HG03108 (cell line): Measurements from ENCODE around the gene CDC42BPG.
A peak's percentile ranks its signal among the peaks of the same experiment; 100 is the strongest.

Experiments
- ATAC-seq: cut with Tn5 transposase; IDR thresholded peaks from one replicate; pipeline ENCODE4 v1.9.1; 2021; ENCODE audit warnings: moderate library complexity; ENCODE audit not compliant: unreplicated experiment

The CDC42BPG gene

DNA sequence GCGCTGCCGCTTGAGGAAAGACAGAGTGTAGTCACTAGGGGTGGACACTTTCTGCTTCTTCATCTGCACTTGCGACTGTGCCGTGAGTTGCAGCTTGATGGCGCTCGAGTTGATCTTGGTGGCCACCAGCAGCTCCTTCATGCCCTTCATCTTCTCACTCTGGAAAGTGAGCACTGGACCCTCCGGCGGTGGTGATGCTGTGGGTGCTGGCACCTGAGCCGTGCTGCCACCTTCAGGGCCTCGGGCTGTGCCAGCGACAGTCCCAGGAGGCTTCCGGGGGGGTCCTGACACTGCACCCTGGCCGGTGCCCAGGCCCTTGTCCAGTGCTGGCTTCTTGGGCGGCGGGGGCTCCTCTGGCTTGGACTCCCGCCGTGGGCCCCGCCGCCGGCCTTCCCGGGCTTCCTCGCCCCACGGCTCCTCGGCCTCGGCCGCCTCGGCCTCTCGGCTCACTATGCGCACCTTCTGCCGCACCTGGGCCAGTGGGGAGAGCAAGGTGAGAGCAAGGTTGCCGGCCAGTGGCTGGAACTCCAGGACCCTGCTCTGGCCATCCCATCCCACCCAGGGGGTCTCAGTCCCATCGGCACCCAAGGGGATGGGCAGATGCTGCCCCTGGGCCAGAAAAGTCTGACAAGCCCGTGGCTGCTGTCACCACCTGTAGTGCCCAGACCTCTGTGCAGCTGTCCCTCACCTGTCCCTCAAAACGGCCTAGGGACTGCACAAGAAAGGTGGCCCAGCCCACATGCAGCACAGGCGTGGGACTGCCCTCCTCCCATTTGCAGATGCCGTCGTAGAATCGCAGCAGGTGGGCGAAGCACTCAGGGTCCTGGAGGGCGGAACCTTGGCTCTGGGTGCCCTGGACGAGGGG, 39.9 kb downstream of the CDC42BPG start:
- ATAC-seq: no peak

DNA sequence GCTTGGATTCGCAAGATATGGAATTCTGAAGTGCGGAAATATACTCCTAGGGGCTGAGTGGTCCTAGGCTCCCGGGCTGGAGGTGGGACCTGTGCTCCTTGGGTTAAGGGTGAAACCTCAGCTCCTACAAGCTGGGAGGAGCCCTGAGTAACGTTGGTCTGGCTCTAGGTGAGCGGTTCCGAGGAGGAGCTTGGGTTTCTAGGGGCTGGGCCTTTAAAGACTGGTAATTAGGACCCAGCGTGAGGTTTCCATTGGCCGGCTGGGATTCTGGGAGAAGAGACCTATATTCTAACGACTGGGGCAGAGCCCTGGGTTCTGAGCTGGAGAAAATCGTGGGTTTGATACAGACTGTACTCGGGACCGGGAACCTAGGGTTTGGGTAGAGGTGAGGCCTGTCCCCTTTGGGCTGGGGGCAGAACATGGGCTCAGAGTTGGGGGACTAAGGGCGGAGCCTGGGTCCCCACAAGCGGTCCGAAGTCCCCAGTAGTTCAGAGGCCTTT, 40.6 kb downstream of the CDC42BPG start:
- ATAC-seq: no peak

GRCh38 chr11:64803158-64803845, 41.2 kb downstream of the CDC42BPG start, which contains the start of gene MAP4K2:
Gene MAP4K2 (minus strand): TSS chr11:64803214. CDS start chr11:64803149, 65 bp downstream.
- peak; percentile 54 for ATAC-seq

GRCh38 chr11:64802370-64803157, 41.9 kb downstream of the CDC42BPG start:
- peak; percentile 2 for ATAC-seq

DNA sequence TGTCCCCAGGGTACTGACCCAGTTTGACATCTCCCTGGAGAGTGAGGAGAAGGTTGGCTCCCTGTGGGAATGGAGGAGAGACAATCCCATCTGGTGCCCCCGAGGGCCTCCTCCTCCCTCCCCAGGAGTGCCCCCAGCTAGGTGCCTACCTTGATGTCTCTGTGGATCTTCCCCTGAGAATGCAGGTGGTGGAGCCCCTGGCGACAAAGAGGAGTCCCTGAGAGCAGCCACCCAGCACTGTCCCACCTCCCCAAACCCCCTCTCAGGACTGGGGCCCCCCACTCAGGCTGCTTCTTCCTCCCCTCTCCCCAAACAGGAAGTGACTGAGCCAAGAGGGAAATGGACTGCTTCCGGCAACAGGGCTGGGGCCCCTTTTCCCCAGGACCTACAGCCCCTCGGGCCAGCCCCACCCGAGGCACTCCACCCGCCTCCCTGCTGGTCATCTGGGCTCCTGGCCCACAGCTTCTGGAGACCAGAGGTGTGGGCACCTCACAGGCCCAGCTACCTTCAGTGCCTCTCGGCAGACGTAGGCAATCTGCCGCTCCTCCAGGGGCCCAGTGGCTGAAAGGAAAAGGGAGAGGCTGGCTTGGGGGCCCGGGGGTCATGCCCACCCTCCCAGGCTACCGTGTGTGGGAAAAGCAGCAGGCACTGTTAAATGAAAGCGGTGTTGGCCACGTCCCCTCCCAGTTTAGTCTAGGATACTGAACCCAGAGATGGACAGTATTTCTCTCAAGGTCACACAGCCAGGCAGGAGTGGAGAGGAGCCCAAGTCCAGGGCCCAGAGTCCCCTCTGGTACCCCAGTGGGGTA, 42.7 kb downstream of the CDC42BPG start:
- ATAC-seq: no peak

GRCh38 chr11:64801158-64801464, 43.3 kb downstream of the CDC42BPG start:
- ATAC-seq: no peak

DNA sequence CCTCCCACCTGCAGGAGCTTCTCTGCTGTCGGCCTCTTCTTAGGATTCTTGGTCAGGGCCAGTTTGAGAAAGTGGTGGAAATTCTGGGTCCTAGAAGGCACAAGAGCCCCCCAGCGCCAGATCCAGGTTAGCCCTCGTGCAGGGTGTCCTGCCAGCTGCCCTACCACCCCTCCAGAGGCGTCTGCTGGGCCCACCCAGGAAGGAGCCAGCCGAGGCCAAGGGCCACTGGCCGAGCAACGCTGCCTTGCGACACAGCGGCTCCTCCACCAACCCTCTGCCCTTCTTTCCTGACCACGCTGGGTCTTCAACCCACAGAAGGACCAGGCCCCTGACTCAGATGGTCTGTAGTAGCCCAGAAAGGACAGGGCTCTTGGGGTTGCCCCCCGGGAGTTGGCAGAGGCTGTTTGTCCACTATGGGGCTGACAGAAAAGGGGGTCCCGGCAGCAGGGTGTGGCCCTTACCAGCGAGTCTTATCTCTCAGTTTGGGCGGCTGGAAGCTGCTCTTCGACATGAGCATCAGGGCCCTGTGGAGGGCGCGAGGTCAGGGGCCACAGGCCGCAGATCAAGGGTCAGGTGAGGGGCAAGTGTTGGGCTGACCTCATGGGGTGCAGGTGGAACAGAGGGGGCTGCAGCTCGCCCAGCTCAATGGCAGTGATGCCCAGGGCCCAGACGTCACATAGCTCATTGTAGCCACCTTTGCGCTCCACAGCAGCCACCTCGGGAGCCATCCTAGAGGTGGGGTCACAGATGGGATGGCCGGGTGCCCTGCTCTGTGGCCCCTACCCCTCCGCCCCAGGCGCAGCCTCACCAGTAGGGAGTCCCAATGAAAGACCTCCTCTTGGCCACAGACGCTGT, 43.9 kb downstream of the CDC42BPG start:
- no peak for ATAC-seq

DNA sequence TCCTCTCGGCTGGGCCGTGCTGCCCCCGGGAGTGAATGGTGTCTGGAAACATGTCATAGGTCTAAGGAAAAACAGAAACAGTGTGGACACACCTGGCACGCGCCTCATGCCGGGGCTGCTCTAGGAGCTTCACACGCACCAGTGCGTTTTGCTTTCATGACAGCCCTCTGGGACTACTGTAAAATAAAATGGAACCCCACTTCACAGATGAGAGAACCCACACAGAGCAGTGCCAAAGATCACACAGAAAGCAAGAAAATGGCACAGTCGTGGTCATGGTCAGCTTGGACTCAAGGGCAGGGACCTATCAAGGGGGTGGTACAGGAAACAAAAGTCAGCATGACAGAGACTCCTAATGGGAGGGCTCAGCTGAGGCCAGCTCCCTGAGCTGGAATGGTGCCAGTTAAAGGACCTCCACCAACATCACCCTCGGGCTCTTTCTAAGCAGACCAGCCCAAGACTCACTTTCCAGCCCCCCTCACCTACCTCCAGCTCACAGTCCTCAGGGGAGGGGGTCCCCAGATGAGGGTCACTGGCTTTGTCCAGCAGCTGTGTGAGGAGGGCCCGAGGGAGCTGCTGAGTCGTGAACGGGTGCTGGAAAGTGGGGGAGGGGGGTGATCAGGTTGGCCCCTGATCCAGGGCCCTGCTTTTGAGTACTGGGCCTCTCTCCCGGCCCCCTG, 44.7 kb downstream of the CDC42BPG start:
- ATAC-seq: peak; percentile 31

DNA sequence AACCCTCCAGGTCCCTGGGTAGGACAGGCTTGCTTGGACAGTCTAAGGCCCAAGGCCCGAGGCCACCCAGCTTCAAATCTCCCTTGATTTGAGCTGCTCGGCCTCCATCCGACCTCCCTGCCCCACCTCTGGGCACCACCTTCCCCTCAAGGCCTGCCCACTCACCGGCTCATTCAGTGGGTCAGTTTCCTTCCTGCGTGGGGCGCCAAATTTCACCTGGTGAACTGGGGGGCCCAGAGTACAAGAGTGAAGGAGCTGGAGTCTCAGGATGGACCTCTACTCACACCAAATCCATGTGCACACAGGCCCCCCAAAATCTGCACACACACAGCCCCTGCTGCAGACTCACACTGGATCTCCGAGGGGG, 45.2 kb downstream of the CDC42BPG start:
- ATAC-seq: no peak

- no peak for ATAC-seq
These were observed 47.5 kb downstream of the CDC42BPG start for GRCh38 chr11:64796757-64797541.

- no peak for ATAC-seq
These were observed 48.3 kb downstream of the CDC42BPG start for GRCh38 chr11:64796047-64796756.

- no peak for ATAC-seq
These were observed 49.9 kb downstream of the CDC42BPG start for GRCh38 chr11:64794526-64794925.

GRCh38 chr11:64793271-64794160, 50.9 kb downstream of the CDC42BPG start:
- ATAC-seq: no peak

DNA sequence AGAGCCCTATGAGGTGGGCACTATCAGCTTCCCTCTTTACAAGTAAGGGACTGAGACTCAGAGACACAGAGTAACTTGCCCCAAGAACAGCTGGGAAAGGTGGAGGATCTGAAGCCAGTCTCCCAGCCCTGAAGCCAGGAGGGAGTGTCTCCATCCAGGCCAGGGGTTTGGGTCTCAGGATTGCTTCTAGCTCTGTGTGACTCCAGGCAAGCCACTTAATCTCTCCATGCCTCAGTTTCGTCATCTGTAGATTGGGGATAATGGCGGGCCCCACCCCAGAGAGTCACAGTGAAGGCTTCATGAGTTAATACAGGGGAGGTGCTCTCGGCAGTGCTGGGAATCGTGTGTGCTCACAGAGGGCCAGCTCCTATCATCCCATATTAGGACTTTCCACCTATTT, 52.0 kb downstream of the CDC42BPG start:
- no peak for ATAC-seq

- ATAC-seq: no peak
These were observed 52.6 kb downstream of the CDC42BPG start for GRCh38 chr11:64791781-64792291.
